Fibroblast of lung (primary cell): ENCODE measurements around the gene MAMLD1. TPM values are rescaled to one million over a fixed set of nuclear protein-coding genes. Genes with fewer than 3 reads are reported as not detected.
A peak's percentile ranks its signal among the peaks of the same experiment; 100 is the strongest.

Experiments used
- DNase-seq, 2 donors: peaks; one replicate each; pipeline versions ENCODE4 v3.0.0 to v3.0.0-alpha.2; 2010; ENCODE audit warnings: low read depth in 2 of 2
- H2AFZ ChIP-seq: 2 replicates; pipeline ENCODE4 v1.5.1; 2012; ENCODE audit warnings: low read length, control low read depth, inconsistent platforms
- H3K27ac ChIP-seq: 2 replicates; pipeline ENCODE4 v1.5.1; 2011; ENCODE audit warnings: low read length, control low read depth; ENCODE audit not compliant: insufficient read depth
- H3K27me3 ChIP-seq: 2 replicates; pipeline ENCODE4 v1.5.1; 2011; ENCODE audit warnings: mild to moderate bottlenecking, low read length; ENCODE audit not compliant: control insufficient read depth, insufficient read depth
- H3K36me3 ChIP-seq: 2 replicates; pipeline ENCODE4 v1.5.1; 2011; ENCODE audit warnings: low read length; ENCODE audit not compliant: control insufficient read depth, insufficient read depth
- H3K4me1 ChIP-seq: 2 replicates; pipeline ENCODE4 v1.5.1; 2011; ENCODE audit warnings: low read length; ENCODE audit not compliant: control insufficient read depth, insufficient read depth; ENCODE audit errors: extremely low read depth
- H3K4me2 ChIP-seq: 2 replicates; pipeline ENCODE4 v1.5.1; 2011; ENCODE audit warnings: low read length, control low read depth; ENCODE audit not compliant: insufficient read depth; ENCODE audit errors: extremely low read depth
- H3K4me3 ChIP-seq, 4 experiments: fragments of 200-600 bp in 1 of 4; sonication (generic) in 1 of 4; replicated peaks in 1 of 4; 2 replicates each; pipeline ENCODE4 v1.5.1; 2011 to 2016; ENCODE audit warnings: low read length in 4 of 4, low read depth in 3 of 4, mild to moderate bottlenecking in 3 of 4, control low read depth in 2 of 4, inconsistent platforms in 1 of 4, mixed read lengths in 1 of 4; ENCODE audit not compliant: insufficient read depth in 1 of 4; ENCODE audit errors: control extremely low read depth in 1 of 4
- H3K79me2 ChIP-seq: 2 replicates; pipeline ENCODE4 v1.5.1; 2012; ENCODE audit warnings: mild to moderate bottlenecking, low read length, inconsistent platforms; ENCODE audit not compliant: control insufficient read depth, insufficient read depth
- H3K9ac ChIP-seq: 2 replicates; pipeline ENCODE4 v1.5.1; 2011; ENCODE audit warnings: mild to moderate bottlenecking, low read length, control low read depth; ENCODE audit not compliant: insufficient read depth
- H3K9me3 ChIP-seq: 2 replicates; pipeline ENCODE4 v1.5.1; 2012; ENCODE audit warnings: low read depth, low read length; ENCODE audit not compliant: control insufficient read depth, insufficient read depth
- H4K20me1 ChIP-seq: 2 replicates; pipeline ENCODE4 v1.5.1; 2011; ENCODE audit warnings: low read length; ENCODE audit not compliant: control insufficient read depth, insufficient read depth; ENCODE audit errors: extremely low read depth
- CTCF ChIP-seq, 2 donors: IDR thresholded peaks in 1 of 2; conservative IDR thresholded peaks in 1 of 2; 1 replicate in 1 of 2; 2 replicates in 1 of 2; pipeline ENCODE4 v1.5.1; 2011 to 2012; ENCODE audit warnings: low read length in 2 of 2, control low read depth in 1 of 2, inconsistent platforms in 1 of 2, low read depth in 1 of 2, mild to moderate bottlenecking in 1 of 2
- EZH2 ChIP-seq: IDR thresholded peaks from 2 replicates; pipeline ENCODE4 v1.5.1; 2012; ENCODE audit warnings: low read length, control low read depth, mild to moderate bottlenecking; ENCODE audit errors: missing control alignments
- polyA plus RNA-seq, 2 donors: library from polyadenylated mRNA; depleted of rRNA in 1 of 2; stranded (reverse) in 1 of 2; unstranded in 1 of 2; fragments of >200 nt; gene quantifications; 2 replicates each; pipeline ENCODE4 v1.2.1, GENCODE V29; 2011 to 2012; ENCODE audit warnings: missing spikeins in 1 of 2
- total RNA-seq: library from RNA; depleted of rRNA; stranded (reverse); fragments of >200 nt; gene quantifications from 2 replicates; pipeline ENCODE4 v1.2.1, GENCODE V29; 2014

The MAMLD1 gene
- total and polyA plus RNA-seq, 2 donors (not counting 1 experiment from before 2014, with no cell fraction given): 3.6 to 15.5 TPM

GRCh38 chrX:150503898-150504219 is 140.7 kb downstream of the MAMLD1 start:
- TF ChIP-seq CTCF (conservative IDR thresholded peaks at IDR 0.05 in 1 of 2, IDR thresholded peaks at IDR 0.05 in 1 of 2; ENCODE audit: low read depth in 1 of 2, low read length in 2 of 2) (no peak), EZH2 (no peak)
- Histone ChIP-seq H3K4me1 (peaks cover 3% of the 10 kb centered on the region), H3K9ac (no peak overlapping the region), H3K4me2 (no peak overlapping the region), H3K27me3 (no peaks in the 10 kb centered on the region), H3K4me3 (no peak overlapping the region), H3K27ac (no peak overlapping the region), H2AFZ (no peak overlapping the region), H3K36me3 (peaks cover 1% of the 10 kb centered on the region), H3K79me2 (no peaks in the 10 kb centered on the region), H3K9me3 (no peaks in the 10 kb centered on the region), H4K20me1 (no peaks in the 10 kb centered on the region)
- no peak for DNase-seq

GRCh38 chrX:150504397-150505182 is 141.5 kb downstream of the MAMLD1 start:
- Histone ChIP-seq H3K79me2 (no peaks in the 10 kb centered on the region), H2AFZ (no peak overlapping the region), H4K20me1 (no peaks in the 10 kb centered on the region), H3K27me3 (no peaks in the 10 kb centered on the region), H3K9me3 (no peaks in the 10 kb centered on the region), H3K9ac (no peak overlapping the region), H3K4me1 (peaks cover 3% of the 10 kb centered on the region), H3K36me3 (peaks cover 1% of the 10 kb centered on the region), H3K4me2 (no peak overlapping the region), H3K4me3 (no peak overlapping the region), H3K27ac (no peak overlapping the region)
- peak in 1 of 2 donors; percentile 33 for DNase-seq
- no peak for TF ChIP-seq CTCF (conservative IDR thresholded peaks at IDR 0.05 in 1 of 2, IDR thresholded peaks at IDR 0.05 in 1 of 2; ENCODE audit: low read depth in 1 of 2, low read length in 2 of 2)
- no peak for TF ChIP-seq EZH2

GRCh38 chrX:150506020-150506419 is 142.9 kb downstream of the MAMLD1 start:
- Histone ChIP-seq H3K27me3 (no peaks in the 10 kb centered on the region), H3K4me2 (no peak overlapping the region), H4K20me1 (no peaks in the 10 kb centered on the region), H2AFZ (no peak overlapping the region), H3K79me2 (no peaks in the 10 kb centered on the region), H3K9me3 (no peaks in the 10 kb centered on the region), H3K36me3 (peaks cover 1% of the 10 kb centered on the region), H3K4me1 (peaks cover 3% of the 10 kb centered on the region), H3K27ac (no peak overlapping the region), H3K4me3 (no peak overlapping the region), H3K9ac (no peak overlapping the region)
- DNase-seq: no peak
- TF ChIP-seq EZH2: no peak
- no peak for TF ChIP-seq CTCF (conservative IDR thresholded peaks at IDR 0.05 in 1 of 2, IDR thresholded peaks at IDR 0.05 in 1 of 2; ENCODE audit: low read depth in 1 of 2, low read length in 2 of 2)
